Gastroesophageal sphincter (tissue), 3 donors: Measurements from ENCODE around the gene FADS3.

Source experiments
- EP300 ChIP-seq: sonication (generic); formaldehyde crosslinking; IDR thresholded peaks from one replicate; pipeline ENCODE4 v1.6.1; 2017; ENCODE audit warnings: antibody characterized with exemption, mild to moderate bottlenecking
- POLR2A ChIP-seq, 2 donors: fragments of 450-650 bp; IDR thresholded peaks; one replicate each; pipeline ENCODE4 v1.6.1; 2017; ENCODE audit warnings: antibody characterized with exemption in 2 of 2, mild to moderate bottlenecking in 2 of 2, moderate library complexity in 1 of 2
- POLR2AphosphoS5 ChIP-seq: sonication (generic); formaldehyde crosslinking; IDR thresholded peaks from one replicate; pipeline ENCODE4 v1.6.1; 2017; ENCODE audit warnings: antibody characterized with exemption
- TF ChIP-seq, protein P1 (sequence below), 4 experiments: fragments of 200-600 bp in 2 of 4; fragments of 450-650 bp in 2 of 4; sonication (generic) in 1 of 4; IDR thresholded peaks; one replicate each; pipeline ENCODE4 v1.5.1; 2017 to 2019; ENCODE audit warnings: antibody characterized with exemption in 4 of 4, mild to moderate bottlenecking in 2 of 4, moderate library complexity in 2 of 4

DNA sequence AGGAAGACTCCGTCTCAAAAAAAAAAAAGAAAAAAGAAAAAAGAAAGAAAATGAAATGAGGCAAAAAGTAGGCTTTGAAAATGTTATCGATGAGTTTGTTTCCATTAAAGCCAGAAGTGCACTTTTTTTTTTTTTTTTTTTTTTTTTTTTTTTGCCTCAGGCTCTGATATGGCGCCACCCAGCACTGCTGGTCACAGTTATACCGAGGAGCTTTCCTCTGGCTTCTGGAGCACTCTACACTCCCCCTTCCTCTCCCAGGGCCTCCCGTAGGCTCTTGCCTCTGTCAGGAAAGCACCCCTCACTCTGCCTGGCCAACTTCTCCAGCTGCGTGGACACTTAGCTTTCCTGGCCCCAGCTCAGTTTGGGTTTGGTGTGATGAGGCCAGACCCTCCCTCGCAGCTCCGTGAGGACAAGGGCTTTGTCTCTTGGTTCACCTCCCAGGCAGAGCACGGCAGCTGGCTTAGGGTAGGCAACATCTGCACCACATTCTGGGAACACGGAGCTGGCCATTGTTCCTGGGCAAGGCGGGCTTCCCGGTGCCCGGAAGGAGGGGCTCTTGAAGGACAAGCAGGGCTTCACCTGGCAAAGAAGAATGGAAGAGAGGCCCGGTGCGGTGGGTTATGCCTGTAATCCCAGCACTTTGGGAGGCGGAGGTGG lies 46.3 kb downstream of the FADS3 start:
- TF ChIP-seq, protein P1, sequence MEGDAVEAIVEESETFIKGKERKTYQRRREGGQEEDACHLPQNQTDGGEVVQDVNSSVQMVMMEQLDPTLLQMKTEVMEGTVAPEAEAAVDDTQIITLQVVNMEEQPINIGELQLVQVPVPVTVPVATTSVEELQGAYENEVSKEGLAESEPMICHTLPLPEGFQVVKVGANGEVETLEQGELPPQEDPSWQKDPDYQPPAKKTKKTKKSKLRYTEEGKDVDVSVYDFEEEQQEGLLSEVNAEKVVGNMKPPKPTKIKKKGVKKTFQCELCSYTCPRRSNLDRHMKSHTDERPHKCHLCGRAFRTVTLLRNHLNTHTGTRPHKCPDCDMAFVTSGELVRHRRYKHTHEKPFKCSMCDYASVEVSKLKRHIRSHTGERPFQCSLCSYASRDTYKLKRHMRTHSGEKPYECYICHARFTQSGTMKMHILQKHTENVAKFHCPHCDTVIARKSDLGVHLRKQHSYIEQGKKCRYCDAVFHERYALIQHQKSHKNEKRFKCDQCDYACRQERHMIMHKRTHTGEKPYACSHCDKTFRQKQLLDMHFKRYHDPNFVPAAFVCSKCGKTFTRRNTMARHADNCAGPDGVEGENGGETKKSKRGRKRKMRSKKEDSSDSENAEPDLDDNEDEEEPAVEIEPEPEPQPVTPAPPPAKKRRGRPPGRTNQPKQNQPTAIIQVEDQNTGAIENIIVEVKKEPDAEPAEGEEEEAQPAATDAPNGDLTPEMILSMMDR (IDR thresholded peaks at IDR 0.05), result no peak
- TF ChIP-seq POLR2A (IDR thresholded peaks at IDR 0.05) (no peak), POLR2AphosphoS5 (no peak), EP300 (no peak)
